DMS79 (cell line): ENCODE results near the gene LRRC7.

Experiments
- DNase-seq: peaks from one replicate; lab custom pipeline; 2025; lab: John Stamatoyannopoulos, UW

Gene LRRC7

DNA sequence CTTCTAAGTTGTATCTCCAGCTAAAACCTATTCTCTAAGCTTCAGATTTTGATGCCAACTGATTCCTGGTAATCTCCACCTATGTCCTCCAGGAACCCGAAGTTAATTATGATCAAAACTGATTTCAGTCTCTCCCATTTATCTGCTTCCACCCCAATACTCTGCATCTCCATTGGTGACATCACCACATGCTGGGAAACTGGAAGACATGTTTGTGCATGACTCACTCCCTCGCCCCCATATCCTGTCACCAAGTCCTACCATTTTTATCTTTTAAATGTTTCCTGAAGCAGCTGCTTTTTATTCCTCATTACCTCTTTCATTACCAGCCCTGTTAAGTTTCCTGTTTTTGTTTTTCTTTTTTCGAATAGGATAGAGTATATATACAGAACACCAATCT is 409.2 kb downstream of the LRRC7 start:
- no peak for DNase-seq

DNA sequence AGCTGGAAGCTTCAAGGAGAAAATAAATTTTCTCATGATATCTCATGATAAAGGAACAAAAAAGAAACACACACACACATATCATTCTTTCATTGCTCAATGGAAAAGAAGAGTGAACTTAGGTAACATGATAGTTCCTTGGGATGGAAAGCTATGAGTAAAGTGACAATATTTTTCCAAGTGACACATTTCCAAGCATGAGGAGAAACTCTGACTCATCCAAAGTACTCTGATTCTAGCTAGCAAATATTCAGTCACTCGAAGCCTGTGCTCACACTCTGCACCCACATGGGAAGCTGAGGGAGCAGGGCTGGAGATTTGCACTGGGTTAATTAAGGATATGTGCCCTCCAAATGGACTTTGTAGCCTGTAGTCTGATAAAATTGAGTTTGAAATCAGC is 415.3 kb downstream of the LRRC7 start:
- no peak for DNase-seq

DNA sequence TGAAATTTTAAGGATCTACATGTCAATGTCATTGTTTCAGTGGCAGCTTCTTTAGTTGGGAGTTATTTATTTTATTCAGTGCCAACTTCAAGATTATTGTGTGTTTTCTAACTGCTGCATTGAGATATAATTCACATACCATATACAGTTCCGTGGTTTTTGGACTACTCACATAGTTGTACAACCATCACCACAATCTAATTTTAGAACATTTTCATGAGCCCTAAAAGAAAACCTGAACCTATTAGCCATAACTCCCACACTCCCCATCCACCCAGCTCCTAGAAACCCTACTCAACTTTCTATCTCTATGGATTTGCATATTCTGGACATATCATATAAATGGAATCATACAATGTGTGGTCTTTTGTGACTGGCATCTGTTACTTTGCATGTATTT is 417.7 kb downstream of the LRRC7 start:
- no peak for DNase-seq

DNA sequence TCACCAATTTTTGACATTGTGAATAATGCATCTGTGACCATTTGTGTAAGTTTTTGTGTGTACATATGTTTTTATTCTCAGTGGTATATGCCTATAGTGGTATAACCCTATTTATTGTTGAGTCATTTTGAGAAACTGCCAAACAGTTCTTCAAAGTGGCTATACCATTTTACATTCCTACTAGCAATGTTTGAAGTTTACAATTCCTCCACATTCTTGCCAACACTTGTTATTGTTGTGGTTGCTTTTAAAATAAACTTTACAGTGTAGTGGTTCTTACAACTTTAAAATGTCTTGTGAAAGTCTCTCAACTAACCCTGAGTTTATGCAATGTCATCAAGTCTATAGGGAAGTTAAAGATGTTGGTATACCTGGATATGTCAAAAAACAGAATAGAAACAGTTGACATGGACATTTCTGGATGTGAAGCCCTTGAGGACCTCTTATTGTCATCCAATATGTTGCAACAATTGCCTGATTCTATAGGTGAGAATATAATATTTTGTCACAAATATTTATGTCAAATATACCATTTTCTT is 418.2 kb downstream of the LRRC7 start:
- no peak for DNase-seq

DNA sequence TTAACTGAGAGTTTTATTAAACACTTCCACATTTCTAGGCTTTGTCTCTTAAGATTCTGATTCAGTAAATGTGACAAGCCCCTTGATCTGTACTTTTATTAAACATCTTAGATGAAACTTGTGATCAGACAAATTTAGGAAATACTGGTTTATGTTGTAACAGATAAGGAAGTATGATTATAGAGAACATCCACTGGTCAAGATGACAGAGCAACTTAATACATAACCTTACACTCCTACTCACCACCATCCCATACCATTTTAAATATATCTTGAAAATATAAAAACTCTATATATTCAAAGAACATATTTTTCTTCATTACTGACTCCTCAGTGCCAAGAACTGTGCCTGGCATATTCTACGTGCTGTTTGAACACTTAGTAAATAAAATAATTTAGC is 420.2 kb downstream of the LRRC7 start:
- DNase-seq = no peak

DNA sequence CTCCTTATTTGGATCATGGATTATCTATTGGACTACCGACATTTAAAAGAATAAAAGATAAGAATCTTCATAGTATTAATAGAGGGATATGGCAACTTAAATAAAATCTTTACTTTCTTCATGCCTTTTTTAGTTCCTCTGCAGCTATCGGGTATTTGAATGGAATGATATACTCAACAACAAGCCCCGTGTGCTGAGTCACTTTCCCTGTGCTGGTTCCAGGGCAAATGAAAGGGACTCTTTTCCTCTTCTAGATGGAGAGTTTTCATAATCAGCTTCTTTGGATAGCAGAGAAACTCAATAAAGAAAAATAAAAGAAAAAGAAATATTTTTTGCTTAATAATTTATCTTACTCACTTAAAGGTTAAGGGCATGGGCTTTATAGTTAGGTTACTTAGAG is 423.9 kb downstream of the LRRC7 start:
- DNase-seq = no peak

DNA sequence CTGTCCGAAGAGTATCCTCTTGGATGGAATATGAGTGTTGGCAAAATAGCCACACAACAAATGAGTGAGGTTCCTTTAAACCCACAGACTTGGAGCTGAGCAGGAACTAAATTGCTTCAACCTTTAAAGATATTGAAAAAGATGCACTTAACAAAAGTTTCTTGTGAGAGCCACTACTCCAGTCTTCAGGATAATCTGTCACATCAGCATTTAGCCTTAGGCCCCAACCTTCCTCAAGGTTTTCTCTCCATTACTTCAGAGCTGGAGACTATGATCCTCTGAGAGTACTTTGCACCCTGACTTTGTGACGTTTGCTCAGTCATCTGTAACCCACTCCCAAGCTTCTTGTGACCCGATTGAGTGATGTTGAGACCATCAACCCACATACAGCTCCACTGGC is 424.9 kb downstream of the LRRC7 start:
- DNase-seq = no peak

DNA sequence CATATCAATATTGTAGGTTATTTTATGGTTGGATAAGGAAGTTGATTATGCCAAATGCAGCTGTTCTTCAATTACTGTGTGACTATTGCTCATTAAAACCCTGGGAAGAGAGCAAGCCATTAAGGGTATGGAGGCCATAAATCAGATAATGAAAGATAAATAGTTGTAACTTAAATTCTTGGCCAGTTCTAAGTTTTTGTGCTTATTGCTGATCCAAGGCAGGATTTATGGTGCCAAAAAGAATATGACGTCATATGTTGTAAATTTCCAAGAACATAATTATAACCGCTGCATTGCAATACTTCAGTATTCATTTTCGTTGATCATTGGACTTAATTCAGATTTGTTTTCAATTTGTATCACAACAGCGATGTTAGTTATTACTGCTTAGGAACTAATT is 426.1 kb downstream of the LRRC7 start:
- DNase-seq = no peak

DNA sequence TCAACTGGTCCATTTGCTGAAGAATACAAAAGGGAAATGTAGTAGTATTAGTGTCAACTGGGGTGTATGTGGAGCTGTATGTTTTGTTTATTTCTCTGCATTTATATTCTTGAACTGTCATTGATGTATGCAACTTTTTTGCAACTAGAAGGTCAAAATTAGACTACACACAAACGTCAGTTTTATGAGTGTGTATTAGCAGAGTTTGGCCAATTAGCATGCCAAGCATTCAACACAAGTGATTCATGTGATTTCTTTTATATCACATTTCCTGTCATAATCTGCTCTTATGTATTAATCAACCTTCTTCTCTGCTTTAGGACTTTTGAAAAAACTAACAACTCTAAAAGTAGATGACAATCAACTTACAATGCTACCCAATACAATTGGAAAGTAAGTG is 426.5 kb downstream of the LRRC7 start:
- DNase-seq = no peak

DNA sequence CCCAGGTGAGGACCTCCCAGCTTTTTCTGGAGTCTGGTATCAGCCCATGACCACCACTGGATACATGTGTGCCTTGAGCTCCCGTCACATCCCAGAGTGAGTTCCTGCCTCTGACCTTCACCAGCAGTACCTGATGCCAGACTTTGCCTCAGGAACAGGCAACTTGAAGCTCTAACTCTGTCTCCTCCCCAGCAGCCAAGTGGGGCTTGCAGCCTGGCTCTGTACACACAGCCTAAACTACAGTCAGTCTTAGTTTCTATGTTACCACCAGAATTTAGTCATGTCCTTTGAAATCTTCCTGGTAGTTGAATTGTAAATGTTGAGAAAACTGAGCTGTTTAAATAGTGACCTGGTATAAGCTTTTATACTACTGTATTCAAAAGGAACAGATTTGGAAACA is 431.1 kb downstream of the LRRC7 start:
- DNase-seq = no peak

DNA sequence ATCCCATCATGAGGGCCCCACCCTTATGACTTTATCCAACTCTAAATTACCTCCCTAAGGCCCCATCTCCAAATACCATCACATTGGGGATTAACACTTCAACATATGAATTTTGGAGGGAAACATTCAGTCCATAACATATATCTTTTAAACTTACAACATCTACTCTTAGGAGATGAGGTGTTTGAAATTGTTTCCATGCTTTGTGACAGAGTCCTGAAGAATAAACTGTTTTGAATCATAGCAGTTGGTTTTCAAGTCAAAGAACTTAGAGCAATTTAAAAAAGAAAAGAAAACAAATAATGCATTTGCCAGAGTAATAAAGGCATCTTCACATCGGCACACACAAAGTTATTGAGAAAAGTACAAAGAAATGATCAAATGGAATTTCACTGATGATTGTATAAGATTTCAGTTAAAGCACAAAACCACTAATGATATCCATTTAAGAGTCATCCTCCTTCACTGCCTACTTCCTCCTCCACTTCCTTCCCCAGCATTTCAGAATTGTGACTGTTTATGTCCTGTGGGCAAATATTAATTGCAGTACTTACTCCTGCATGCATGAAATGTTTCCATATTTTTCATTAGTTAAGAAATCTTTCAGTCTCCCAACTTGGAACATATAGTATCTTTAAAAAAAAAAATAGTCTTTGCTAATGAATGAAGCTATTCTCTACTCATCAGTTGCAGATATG is 435.6 kb downstream of the LRRC7 start:
- DNase-seq = no peak

DNA sequence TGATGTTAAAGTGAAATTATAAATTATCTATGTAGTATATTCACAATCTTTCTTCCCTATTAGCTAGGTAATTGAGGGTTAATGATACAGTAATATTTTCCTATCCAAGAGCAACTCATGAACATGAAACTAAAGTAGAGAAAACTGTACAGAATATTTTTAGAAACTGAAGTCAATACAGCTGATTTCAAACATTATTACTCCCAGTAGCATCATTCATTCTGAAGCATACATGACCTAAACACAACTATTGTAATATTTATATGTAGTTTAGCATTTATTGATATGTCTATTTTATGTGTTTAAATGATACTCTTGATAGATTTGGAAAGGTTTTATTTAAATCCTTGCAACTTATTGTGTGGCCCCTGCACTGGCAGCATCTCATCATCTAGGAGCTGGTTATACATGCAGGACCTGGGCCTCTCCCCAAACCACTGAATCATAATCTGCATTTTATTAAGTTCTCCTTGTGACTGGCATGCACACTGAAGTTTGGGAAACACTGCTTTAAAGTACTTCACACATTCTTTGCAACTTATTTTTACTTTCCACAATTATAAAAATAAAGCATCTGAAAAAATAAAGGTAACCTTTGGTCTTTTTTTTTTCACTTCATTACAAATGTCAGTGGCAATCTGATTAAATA is 437.8 kb downstream of the LRRC7 start:
- DNase-seq = no peak

DNA sequence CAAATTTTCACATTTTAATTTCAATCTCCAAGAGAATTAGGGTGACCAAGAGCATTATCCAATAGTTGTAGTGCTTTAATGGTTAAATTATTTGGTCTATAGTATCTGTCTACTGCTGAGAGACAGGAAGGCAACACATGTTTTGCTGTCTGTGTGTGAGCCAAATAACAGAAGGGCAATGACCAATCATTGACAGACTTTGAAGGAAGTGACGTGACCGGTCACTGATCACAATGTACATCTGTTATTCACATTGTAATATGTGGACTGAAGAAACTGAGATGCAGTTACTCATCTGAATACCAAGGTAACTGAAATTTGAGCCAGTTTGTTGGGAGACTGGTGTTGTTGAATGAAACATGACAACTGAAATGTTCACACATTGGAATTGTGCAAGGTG is 440.9 kb downstream of the LRRC7 start:
- no peak for DNase-seq

DNA sequence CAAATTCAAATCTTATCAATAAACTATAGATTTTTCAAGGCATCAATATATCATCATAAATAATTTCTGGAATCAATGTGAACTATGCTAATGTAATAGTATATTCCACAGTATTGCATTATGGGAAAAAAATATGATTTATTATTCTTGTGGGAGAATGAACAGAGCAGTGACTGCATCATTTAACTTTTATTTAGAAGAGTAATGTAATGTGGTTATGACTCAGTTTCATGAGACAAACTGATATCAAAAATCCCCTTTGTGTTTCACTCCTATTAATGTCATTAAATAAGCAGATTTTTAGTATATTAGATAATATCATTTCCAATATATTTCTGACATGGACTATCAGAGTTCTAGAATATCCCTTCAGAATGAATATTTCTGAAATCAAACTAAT is 450.0 kb downstream of the LRRC7 start:
- no peak for DNase-seq

DNA sequence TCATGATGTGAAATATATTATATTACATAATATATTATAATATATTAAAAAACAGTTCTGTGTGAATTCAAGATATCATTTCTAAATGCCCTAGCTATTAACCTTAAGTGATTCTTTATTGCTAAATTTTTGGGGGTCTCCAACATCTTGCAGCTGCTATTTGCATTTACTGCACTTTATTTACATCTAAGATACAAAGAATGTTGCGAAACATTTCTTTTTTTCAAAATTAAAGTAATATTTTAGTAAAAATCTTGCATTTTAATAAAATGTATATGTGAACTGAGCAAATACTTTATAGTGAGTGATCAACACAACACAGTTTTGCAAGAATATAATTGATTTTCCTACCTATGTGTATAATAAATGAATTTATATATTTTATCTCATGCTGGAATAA is 456.6 kb downstream of the LRRC7 start:
- no peak for DNase-seq

DNA sequence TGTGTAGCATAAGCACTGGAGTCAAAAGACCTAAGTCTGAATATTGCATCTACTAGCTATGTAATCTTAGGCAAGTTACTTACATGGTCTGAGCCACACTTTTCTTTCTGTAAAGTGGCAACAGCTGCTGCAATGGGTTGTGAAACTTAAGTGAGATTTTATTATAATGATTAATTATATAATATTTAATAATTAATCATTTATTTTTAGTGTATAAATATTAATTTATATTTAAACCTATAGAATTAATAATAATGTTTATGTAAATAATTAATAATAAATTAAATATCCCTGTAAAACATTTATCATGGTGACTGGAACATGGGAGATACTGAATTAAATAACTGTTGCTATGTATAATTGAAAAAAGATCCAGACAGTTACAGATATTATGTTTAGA is 457.3 kb downstream of the LRRC7 start:
- DNase-seq = no peak

DNA sequence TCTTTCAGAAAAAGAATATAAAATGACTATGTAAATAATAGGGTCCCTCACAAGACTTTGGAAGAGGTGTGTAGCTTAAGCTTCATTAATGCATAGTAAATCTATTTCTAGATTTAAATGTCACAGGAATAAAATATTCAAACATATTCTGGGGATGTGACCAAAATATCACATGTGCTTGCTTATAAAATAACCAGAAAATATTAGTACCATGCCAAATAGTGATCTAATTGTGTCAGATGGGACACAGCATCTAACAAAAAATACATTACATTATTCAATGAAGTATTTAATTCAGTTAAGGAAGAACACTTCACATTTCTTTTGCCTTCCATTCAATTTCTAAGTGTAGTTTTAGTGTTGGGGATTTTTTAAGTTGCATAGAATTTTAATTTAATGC is 458.1 kb downstream of the LRRC7 start:
- no peak for DNase-seq

DNA sequence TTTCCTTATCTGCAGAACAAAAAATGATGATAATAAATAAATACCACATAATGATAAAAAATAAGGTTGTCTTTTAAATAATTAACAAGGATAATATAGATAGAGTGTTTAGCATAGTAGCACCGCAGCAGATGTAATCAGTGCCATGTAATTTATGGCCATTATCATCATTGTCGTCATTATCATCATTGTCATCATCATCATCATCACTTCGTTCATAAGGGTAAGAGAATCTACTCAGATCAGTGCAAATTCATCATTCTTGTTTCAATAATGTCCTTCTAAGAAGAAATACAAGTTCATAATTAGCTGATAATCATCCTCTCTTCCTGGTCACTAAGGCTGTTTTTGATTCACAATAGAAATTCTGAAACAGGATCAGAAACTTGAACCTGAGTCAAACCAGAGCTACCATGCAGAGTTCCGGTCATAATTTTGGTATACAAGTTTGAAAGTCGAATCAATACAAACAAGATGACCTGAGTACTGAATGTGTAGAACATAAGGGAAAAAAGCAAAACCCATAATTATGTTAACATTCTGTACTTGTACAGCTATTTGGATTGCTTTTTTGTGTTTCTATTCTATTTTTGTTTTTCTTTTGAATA is 465.6 kb downstream of the LRRC7 start:
- no peak for DNase-seq

DNA sequence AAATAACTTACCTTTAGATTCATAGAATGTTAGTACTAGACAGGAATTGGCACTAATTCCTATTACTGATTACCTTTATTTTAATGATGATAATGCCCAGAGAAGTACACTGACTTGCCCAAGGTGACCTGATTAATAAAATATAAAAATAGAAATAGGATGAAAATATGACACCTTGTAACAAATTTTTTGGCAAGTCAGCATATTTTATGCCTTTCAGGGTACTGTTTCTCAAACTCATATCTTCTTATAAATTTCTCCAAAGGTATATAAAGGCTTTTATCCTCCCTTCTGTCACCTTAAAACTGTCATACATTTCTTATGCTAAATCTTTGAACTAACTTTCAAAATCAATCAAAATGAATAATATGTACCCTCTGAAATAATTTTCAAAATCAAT is 466.2 kb downstream of the LRRC7 start:
- no peak for DNase-seq

DNA sequence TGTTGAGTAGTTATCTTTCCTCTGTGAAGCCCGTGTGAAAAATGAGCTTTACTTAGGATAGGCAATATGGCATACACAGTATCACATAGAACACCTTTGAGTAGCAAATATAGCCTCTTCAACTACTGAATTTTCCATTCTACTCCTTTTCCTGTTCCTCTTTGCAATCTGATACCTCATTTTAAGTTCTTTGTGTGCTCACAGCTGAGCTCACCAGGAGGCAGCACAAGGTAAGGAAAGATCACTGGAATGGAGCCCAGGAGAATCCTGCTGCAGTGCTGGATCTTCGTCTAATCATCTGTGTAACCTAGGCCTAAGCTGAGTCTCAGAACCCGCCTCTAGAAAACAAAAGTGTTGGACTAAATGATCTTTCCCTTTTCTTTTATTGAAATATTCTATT is 466.7 kb downstream of the LRRC7 start:
- no peak for DNase-seq

DNA sequence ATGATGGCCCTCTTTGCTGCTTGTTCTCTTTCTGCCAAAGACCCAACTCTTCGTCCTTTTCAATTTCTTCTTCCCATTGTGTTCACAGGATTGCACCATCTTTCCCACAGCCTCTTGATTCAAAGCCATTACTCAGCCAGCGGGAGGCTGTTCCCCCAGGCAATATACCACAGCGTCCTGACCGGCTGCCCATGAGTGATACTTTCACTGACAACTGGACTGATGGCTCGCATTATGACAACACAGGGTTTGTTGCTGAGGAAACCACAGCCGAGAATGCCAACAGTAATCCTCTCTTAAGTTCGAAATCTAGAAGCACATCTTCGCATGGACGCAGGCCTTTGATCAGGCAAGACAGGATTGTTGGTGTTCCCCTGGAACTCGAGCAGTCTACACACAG is 470.3 kb downstream of the LRRC7 start:
- no peak for DNase-seq

DNA sequence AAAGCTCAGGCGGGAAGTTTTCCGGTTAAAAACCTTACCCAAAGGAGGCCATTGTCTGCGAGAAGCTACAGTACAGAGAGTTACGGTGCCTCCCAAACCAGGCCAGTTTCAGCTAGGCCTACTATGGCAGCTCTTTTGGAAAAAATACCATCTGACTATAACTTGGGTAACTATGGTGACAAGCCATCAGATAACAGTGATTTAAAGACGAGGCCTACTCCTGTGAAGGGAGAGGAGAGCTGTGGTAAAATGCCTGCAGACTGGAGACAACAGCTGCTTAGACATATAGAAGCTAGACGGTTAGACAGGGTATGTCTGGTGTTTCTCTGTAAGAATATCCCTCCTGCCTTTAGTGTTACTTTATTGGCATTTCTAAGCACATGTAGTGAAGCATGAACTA is 471.8 kb downstream of the LRRC7 start:
- no peak for DNase-seq

DNA sequence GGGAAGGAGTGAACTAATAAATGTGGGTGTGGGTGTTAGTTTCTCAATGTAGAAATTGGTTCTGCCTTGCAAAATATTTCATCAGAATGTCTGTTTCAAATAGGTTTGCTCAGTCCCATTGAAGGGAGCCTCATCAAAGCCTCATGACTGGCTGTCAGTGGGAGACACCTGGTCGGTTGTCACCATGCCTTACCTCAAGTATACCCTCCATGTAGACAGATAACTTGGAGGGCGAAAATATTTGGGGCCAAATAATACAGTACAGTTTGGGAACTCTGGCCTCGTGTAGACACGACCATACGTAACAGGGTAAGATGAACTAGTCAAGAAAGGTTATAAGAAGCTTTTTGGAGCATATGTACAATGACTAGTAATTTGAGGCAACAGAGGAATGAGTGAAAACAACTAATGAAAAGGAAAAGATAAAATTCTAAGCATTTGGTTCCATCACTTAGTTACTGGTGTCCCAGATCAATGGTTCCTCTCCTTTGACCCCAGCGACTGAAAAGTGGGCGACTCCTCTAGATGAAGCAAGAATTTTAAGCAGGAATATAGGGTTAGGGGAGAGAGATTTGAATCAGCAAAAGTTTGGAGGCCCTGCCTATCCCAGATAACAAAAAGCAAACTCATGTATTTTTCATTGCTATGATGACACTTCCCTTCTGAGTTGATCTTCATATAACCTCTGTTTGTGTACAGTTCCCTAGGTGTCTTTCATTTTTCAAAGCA is 473.8 kb downstream of the LRRC7 start:
- DNase-seq = no peak
